AG20443 (cell line): ENCODE results near the gene ACKR4.
"Not testable (repeated sequence)": the region's sequence is repeated elsewhere in the genome, so short reads cannot be mapped to it uniquely, and the experiment has no call there.

Source experiments
- DNase-seq: peaks from one replicate; pipeline ENCODE4 v3.0.0; 2012; ENCODE audit warnings: low spot score, mixed read lengths

Gene ACKR4

DNA sequence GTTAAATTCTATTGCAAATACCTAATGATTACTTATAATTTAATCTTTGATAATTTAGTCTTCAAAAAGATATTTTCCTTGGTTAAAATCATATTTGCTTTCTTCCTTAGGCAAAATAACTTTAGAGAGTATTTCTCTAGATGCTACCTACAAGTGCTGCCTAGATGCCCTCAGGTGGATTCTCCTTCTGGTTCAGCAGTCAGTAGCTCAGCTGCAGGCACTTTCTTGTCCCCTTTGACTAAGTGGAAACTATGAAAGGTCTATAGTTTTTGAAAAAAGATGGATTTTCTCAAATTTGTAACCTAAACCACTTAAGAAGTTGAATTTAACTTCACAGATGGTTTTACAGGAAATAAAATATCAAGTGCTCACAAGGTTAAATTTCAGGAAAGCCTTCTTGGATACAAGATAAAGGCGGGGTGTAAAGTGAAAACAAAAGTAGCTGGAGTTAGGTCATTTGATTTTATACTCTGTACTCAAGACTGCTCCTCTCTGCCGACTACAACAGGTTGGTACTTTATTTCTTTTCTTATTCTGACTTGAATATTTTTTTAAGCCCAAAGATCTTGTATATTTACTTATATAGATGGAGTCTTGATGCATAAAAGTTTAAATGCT lies at the start of gene ACKR4:
Gene ACKR4, plus strand, starts transcription at position 455 of the 618 bp plus-strand sequence. CDS start 3,128 bp downstream, outside the sequence.
- DNase-seq: peak; percentile 23

GRCh38 chr3:132549169-132549568 lies 47.9 kb upstream of the ACKR4 start:
- DNase-seq: no peak

DNA sequence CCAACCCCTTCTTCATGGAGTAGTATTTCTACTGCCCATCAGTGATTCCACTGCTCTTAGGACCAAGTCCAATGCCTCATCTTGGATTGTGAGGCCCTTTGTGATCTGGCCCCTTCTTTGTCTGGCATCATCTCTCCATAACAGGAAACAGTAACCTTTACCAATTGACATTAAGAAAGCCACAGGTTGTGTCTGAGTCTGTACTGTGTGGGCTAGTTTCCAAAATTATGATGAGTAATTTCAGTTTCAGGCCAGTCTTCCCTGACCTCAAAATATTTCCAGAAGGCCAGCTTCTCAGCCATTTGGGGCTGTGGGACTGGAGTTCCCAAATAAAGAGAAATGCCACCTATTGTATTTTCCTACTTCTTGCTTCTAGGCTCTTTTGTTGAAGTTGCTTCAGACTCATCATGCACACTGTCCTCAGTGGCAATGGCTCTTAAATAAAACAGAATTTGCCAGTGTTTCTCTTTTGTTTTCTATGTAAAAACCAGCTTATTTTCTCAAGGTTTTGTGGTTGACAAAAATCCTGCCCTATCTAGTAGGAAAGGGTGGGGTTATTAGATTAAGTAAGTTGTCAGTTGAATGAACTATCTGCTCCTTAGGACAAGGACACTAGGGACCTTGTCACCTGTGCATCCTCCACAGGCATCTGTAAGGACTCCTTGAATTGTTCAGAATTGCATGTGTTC lies 47.0 kb upstream of the ACKR4 start:
- DNase-seq: peak; percentile 63

DNA sequence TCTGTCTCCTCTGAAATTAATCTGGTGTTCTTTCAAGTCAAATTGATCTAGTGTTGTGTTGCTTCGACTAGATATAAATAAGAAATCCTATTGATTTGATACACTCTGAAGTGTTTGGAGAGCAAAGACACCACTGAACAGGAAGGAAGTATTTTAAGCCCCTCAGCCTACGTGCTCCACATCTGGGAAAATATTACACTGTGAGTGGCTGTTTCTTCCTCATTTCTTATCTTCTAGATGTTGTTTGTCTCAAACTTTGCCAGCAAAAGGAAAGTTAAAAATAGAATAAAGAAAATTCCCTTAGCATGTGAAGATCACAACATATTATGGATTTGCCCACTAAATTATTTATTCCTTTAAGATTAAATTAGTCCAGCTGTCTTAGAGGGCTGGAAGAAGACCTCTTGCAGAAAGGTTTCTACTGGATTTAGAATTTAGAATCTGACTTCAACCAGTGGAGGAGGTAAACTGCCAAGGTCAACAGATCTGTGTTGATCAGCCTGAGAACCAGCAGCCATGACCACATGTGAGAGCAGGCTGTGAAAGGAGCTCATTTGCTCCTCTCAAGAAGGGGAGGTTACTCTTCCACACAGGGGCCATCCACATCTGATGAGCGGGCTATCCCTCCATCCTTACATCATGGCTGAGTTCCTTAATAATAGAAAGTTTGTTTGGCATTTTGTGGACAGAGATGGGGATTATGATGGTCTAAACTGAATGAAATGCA lies 46.3 kb upstream of the ACKR4 start:
- no peak for DNase-seq

GRCh38 chr3:132553826-132554225 lies 43.2 kb upstream of the ACKR4 start:
- DNase-seq: no peak

- DNase-seq: no peak
Measured at GRCh38 chr3:132554437-132554836, 42.6 kb upstream of the ACKR4 start.

GRCh38 chr3:132555306-132556035 lies 41.6 kb upstream of the ACKR4 start:
- no peak for DNase-seq

DNA sequence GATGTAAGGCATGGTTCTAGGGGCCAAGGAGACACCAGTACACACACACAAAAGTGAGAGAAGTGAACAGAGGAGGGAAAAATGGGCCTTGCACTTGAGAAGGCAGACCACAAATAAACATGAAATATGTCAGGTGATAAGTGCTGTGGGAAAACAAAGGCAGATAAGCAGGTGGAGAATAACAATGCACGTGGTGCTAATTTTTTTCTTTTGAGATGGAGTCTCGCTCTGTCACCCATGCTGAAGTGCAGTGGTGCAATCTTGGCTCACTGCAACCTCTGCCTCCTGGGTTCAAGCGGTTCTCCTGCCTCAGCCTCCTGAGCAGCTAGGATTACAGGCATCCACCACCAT lies 41.1 kb upstream of the ACKR4 start:
- DNase-seq: not testable (repeated sequence)

DNA sequence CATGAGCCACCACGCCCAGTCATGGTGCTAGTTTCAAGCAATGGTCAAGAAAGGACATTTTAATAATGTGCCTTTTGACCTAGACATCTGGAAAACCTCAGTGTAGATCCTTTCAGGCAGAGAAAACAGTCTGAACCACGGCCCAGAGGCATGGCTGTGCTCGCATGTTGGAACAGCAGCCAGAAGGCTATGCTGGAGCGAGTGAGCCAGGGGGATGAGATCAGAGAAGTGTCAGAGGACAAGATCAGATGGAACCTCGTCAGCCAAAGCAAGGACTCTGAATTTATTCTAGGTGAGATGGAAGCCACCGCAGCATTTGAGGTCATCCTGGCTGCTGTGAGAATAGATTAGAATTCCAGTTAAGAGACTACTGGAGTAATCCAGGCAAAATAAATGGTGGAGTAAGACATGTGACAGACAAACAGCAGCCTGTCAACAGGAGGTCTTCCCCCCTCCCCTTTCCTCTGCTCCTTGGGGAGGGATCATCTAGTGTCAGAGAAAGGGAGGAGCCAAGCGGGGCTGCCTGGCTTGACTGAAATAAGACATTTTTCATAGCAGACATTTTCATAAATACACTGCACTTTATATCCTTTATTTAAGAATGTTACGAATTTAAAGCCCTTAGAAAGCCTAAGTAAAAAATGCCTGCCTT lies 40.4 kb upstream of the ACKR4 start:
- DNase-seq: peak; percentile 35

- no peak for DNase-seq
Measured at GRCh38 chr3:132561003-132561402, 36.1 kb upstream of the ACKR4 start.

GRCh38 chr3:132563420-132564069 lies 33.5 kb upstream of the ACKR4 start:
- DNase-seq: no peak

DNA sequence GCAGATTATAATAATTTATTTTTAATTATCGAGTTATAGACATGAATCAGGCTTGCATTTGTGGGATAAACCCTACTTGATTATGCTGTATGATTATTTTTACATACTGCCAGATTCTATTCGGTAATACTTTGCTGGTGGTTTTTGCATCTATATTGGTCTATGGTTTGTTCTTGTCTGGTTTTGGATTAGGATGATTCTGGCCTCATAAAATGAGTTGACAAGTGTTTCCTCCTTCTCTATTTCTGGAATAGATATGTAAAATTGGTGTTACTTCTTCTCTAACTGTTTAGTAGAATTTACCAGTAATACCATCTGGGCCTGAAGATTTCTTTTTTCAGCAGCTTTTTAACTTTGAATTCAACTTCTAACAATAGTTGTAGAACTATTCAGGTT lies 33.0 kb upstream of the ACKR4 start:
- no peak for DNase-seq

- DNase-seq: no peak
Measured at GRCh38 chr3:132568422-132568821, 28.6 kb upstream of the ACKR4 start.

GRCh38 chr3:132569153-132569552 lies 27.9 kb upstream of the ACKR4 start:
- no peak for DNase-seq

DNA sequence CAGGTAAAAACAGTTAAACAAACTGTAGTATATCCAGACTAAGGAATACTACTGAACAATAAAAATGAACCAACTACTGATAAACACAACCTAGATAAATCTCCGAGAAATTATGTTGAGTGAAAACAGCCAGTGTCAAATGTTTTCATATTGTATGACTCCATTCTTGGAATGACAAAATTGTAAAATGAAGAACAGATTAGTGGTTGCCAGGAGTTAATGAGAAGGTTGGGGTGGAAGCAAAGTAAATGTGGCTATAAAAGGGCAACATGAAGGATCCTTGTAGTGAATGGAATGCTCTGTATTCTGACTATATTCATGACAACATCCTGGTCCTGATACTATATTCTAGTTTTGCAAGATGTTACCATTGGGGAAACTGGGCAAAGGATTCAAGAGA lies 27.5 kb upstream of the ACKR4 start:
- DNase-seq: no peak

- no peak for DNase-seq
Measured at GRCh38 chr3:132570016-132570415, 27.1 kb upstream of the ACKR4 start.

GRCh38 chr3:132573797-132574211 lies 23.3 kb upstream of the ACKR4 start:
- peak; percentile 51 for DNase-seq

DNA sequence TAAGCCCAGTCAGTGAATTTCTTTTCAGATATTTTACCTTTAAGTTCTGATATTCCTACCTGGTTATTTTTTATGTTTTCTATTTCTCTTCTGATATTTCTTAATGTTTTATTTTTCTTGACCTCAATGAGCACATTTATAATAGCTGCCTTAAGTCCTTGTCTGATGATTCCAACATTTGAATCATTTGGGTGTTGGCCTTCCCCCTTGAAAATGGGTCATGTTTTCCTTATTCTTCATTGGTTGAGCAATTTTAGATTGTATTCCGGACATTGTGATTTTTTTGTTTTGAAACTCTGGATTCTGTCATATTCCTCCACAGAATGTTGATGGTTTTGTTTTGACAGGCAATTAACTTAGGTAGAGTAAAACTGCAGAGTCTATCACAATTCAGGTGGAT lies 9.7 kb upstream of the ACKR4 start:
- no peak for DNase-seq

DNA sequence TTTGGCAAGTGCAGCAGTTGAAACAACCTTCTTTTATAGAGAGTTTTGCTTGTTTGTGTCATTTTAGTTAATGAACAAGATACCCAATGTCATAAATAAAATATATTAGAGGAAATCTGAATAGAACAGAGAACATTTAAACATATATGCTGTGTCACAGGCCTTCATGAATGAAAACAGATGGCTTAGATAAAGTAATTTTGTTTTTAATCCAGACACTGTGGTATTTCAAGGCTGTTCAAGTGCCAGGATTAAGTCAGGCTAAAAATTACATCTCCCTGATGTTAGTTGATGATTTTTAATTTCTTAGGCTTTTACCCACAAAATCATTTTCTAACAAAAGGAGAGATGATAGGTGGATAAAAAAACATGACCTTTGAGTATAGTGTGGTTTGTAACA lies 4.9 kb upstream of the ACKR4 start:
- peak; percentile 11 for DNase-seq

DNA sequence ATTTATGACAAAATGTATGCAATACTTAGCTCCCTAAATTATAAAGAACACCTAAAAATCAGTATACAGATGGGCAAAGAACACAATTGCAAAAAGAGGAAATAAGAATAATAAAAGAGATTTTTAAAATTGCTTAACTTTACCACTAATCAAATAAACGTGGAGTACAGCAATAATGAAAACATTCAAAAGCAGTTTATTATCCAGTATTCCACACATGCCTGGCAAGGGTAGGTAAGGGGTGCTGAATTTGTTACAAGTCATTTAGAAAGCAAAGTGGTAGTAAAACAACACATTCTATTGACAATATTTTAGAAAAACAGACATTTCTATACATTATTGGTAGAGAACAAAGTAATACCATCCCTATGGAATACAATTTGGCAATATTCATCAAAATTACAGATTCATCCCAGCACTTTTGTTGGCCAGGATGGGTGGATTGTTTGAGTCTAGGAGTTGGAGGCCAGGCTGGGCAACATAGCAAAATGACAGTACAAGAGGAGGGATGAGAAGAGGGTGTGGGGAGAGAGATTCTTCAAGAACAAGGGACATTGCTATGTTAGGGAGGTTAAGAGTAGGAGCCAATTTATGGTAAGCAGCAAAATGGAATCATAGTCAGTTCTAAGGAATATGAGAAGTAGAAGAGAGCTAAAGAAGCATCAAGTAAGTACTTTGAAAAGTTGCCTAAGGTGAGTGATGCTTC lies 3.7 kb upstream of the ACKR4 start:
- DNase-seq: peak; percentile 12

GRCh38 chr3:132593947-132594323 lies 3.1 kb upstream of the ACKR4 start:
- peak; percentile 61 for DNase-seq
